ENCODE data around the gene CBARP.

GRCh38 chr19:1249990-1250436 lies 12.2 kb upstream of the CBARP start:
- TF ChIP-seq ZFX (IDR thresholded peaks at IDR 0.05; ENCODE audit: borderline replicate concordance), result no peak
- TF ChIP-seq CTCF (IDR thresholded peaks at IDR 0.05), result no peak
